ENCODE data around the gene PBRM1. TPM values are rescaled to one million over a fixed set of nuclear protein-coding genes. Genes with fewer than 3 reads are reported as not detected.
A peak's percentile ranks its signal among the peaks of the same experiment; 100 is the strongest.

PBRM1 gene
- total RNA-seq, 1 experiment from 2014 or later, result 74.2 TPM

- Histone ChIP-seq H3T11ph (ENCODE audit: low read length) (no peak overlapping the region), H3K14ac (ENCODE audit: insufficient read depth, low read length) (no peak overlapping the region), H3K4ac (ENCODE audit: low read depth, low read length) (no peak overlapping the region), H3K27me3 (ENCODE audit: insufficient read depth, low read length) (no peaks in the 10 kb centered on the region), H3K79me2 (ENCODE audit: insufficient read depth, low read length) (no peaks in the 10 kb centered on the region), H2BK15ac (ENCODE audit: low read depth, low read length) (no peak overlapping the region), H2BK12ac (ENCODE audit: insufficient read length, low read depth, low read length) (no peak overlapping the region), H4K91ac (ENCODE audit: insufficient read length, low read depth, low read length) (no peak overlapping the region), H3K79me1 (ENCODE audit: insufficient read depth, low read depth, low read length, poor library complexity, severe bottlenecking) (no peaks in the 10 kb centered on the region), H3K4me2 (ENCODE audit: insufficient read depth, insufficient read length, low read length) (no peak overlapping the region), H3K23ac (ENCODE audit: insufficient read length, low read depth, low read length) (no peak overlapping the region), H2AK5ac (ENCODE audit: insufficient read length, low read length) (no peak overlapping the region), H3K4me1 (ENCODE audit: insufficient read depth, low read length) (no peaks in the 10 kb centered on the region), H3K56ac (ENCODE audit: insufficient read length, low read depth, low read length) (no peak overlapping the region), H3K18ac (ENCODE audit: insufficient read length, low read depth, low read length) (no peak overlapping the region), H4K8ac (replicated peaks; ENCODE audit: insufficient read length, low read depth, low read length) (no peak overlapping the region), H2BK20ac (ENCODE audit: low read depth, low read length, poor library complexity, severe bottlenecking) (no peak overlapping the region), H4K20me1 (ENCODE audit: control insufficient read depth, insufficient read depth, insufficient read length) (no peaks in the 10 kb centered on the region), H2AFZ (ENCODE audit: low read length) (no peak overlapping the region), H3K27ac (ENCODE audit: insufficient read length, low read depth, low read length) (no peak overlapping the region), H3K9me3 (ENCODE audit: control insufficient read depth, low read depth, low read length) (no peaks in the 10 kb centered on the region), H3K23me2 (ENCODE audit: insufficient read length, low read depth, low read length, poor library complexity, severe bottlenecking) (no peaks in the 10 kb centered on the region), H3K9ac (ENCODE audit: extremely low read depth, insufficient read length, low read length) (no peak overlapping the region), H4K5ac (ENCODE audit: insufficient read length, low read depth, low read length) (no peak overlapping the region), H2BK120ac (ENCODE audit: low read depth, low read length, poor library complexity, severe bottlenecking) (no peak overlapping the region), H2BK5ac (ENCODE audit: insufficient read length, low read length) (no peak overlapping the region)
- TF ChIP-seq, protein P1, sequence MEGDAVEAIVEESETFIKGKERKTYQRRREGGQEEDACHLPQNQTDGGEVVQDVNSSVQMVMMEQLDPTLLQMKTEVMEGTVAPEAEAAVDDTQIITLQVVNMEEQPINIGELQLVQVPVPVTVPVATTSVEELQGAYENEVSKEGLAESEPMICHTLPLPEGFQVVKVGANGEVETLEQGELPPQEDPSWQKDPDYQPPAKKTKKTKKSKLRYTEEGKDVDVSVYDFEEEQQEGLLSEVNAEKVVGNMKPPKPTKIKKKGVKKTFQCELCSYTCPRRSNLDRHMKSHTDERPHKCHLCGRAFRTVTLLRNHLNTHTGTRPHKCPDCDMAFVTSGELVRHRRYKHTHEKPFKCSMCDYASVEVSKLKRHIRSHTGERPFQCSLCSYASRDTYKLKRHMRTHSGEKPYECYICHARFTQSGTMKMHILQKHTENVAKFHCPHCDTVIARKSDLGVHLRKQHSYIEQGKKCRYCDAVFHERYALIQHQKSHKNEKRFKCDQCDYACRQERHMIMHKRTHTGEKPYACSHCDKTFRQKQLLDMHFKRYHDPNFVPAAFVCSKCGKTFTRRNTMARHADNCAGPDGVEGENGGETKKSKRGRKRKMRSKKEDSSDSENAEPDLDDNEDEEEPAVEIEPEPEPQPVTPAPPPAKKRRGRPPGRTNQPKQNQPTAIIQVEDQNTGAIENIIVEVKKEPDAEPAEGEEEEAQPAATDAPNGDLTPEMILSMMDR (conservative IDR thresholded peaks at IDR 0.05), result no peak
- peak overlapping the region in 2 of 3 experiments; percentile 6 to 44; a peak in 1 of 7 replicates for H3K27ac Mint-ChIP-seq
- no peaks in the 10 kb centered on the region for H3K27me3 Mint-ChIP-seq (ENCODE audit: low read depth)
- WGBS (ENCODE audit: extremely low coverage, insufficient read length, low lambda C conversion rate), result no CpG with 5 or more reads among the region's 3 CpGs
- H3K36me3 Mint-ChIP-seq (ENCODE audit: insufficient read depth in 1 of 3, low read depth in 3 of 3), result peaks cover 15 to 81% (median 44%) of the 10 kb centered on the region in 3 experiments; a peak in 6 of 7 replicates
- no peaks in the 10 kb centered on the region; a peak in 1 of 5 replicates for H3K9me3 Mint-ChIP-seq
- H3K4me3 Mint-ChIP-seq, result no peak overlapping the region
- no peak for DNase-seq
- H3K4me1 Mint-ChIP-seq, result peaks cover 6% of the 10 kb centered on the region in 2 experiments
Observed at GRCh38 chr3:52655895-52656294, 29.8 kb downstream of the PBRM1 start.

Data from H9 (cell line).